Stimulated activated CD8-positive, alpha-beta memory T cell treated with anti-CD3 and anti-CD28 coated beads, Interleukin-4, amount 100 ng/mL, for 1 hour (primary cell): ENCODE measurements around the gene FCAMR.

Source experiments
- DNase-seq, 2 donors: peaks; one replicate each; pipeline ENCODE4 v3.0.0-alpha.2; 2020; ENCODE audit warnings: low read depth in 2 of 2, low spot score in 1 of 2

Gene FCAMR

DNA sequence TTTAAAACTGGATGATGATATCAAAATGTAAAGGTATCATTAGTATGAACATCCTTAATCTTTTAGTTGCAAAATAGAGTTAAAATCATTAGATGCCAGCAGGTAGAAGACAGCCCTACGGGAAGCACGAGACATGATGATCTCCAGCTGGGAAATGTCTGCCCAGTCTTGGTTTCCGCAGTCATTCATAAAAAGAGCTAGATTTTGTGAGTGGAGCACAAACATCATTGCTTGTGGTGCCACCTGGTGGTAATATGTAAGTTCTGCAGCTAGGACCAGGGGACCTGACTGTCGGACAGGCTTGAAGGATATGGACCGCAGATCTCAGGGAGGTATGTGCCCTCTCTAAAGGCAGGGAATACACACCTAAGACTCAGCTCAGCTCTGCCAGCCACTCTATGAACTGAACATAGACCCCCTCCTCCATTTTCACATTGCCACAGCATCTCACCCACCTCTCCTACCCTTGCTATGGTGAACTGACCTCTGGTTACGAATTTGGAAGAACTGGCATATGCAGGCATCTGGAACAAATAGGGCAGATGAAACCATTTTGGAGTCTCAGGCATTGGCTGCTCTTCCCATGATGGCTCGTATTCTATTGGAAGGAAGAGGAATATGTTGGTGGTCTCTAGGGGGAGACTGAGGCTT, 57.7 kb downstream of the FCAMR start:
- DNase-seq: no peak

DNA sequence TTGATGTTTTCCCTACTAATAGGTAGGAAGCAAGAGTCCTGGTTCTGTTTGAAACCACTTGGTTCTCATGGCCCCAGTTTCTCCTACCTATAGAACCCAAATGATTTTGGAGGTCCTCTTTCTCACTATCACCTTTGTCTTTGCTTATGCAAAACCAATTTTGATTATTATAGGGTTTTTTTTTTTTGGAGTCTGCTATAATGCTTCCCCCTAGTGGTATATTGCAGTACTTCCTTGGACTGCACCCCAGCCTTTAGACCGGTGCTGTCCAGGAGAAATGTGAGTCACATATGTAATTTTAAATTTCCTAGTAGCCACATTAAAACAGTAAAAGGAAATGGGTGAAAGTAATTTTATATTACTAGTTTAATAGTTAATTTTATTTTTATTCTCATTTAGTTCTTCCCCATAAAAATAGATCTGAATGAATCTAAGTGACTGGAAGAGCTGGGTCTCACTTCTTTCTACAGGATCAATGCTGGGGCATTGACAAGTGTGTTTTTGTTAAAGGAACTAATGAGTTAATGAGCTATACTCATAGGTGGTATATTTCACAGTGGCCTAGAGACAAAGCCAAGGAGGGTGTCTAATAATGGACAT, 59.1 kb downstream of the FCAMR start:
- no peak for DNase-seq

DNA sequence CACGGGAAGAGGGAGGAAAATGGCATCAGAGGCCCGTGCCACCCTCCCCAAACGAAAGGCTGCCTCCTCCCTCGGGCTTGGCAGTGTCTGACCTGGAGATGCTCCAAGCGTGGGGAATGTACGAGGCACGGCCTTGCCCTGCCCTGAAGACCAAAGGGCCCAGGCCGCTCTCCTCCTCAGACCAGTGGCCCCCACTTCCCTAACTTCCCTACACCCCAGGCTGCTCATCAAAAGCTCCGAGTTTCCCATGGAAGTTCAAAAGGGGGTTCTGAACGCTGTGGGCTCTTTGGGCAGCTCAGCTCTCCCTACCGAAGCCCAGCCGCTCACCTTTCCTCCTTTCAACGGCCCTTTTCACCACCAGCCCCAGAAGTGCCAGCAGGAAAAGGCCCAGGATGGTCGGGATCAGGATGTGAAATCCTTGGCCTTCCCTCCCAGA, 60.4 kb downstream of the FCAMR start:
- no peak for DNase-seq

DNA sequence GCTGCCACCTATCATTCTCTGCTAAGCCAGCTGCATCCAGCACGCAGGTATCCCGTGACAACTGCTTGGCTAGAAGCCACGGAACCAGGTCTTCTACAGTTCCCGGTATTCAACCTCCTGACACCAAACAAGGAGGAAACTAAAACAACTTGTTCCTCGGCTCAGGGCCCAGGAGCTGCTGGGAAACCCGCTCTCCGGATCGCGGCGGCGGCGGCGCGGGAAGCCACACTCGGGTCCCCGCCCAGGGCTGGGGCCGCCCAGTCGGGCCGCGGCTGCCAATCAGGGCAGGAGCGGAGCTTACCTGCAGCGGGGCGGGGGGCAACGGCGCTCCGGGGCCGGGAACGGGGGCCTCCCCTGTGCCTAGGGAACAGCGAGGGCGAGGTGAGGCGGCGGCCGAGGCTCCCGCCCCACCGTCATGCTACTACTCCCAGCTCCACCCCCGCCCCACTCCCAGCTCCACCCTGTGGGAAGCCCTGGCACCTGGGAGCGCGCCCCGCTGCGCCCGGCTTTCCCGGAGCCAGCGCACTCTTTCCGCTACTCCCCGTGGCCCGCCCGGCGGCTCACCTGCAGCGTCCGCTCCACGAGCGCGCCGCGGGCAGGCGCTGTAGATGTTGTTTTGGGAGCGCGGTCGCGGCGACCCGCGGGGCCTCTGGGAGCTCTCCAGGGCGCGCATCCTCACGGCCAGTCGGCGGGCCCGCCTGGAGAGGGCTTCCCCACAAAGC, 60.9 kb downstream of the FCAMR start:
- DNase-seq: no peak

DNA sequence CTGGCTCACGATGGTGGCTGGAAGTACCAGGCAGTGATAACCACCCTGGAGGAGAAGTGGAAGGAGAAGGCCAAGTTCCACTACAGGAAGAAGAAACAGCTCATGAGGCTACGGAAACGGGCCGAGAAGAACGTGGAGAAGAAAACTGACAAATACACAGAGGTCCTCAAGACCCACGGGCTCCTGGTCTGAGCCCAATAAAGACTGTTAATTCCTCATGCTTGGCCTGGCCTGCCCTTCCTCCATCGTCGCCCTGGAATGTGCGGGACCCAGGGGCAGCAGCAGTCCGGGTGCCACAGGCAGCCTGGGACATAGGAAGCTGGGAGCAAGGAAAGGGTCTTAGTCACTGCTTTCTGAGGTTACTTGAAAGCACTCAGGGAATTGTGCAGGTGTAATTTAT, 62.2 kb downstream of the FCAMR start:
- DNase-seq: no peak
